ENCODE measurements around the gene SH2D1B. TPM values are rescaled to one million over a fixed set of nuclear protein-coding genes. Genes with fewer than 3 reads are reported as not detected.
"Not testable (repeated sequence)": the region's sequence is repeated elsewhere in the genome, so short reads cannot be mapped to it uniquely, and the experiment has no call there.

The SH2D1B gene
- total RNA-seq, 2 donors from 2014 or later: 0.32 TPM; not detected in 1

DNA sequence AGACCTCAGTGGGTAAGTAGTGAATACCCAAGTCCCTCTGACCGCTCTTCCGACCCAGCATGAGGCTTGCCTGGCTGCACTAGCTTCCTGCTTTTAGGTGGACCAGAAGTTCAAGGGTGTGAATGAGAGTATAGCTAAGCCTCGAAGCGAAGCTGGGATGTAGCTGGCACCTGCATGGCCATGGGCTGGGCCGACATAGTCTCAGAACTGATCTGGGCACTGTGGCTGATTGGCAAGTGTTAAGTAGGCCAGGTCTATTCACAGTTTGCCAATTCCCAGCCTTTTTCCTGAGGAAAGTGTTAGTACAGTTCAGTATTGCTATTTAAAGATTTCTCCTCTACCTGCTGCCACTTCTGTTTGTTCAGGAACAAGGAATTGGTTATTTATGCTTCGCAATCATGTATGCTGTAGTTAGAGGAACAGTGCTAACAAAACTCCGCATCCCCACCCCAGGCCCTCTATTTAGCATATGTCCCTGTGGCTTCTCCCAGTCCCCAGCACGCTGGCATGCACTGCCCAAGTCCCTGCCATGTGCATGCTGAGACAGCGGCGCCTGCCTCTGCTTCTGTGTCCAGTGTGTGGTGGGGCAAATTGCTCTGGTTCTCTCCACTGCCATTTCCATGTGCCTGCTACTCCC, 51.6 kb downstream of the SH2D1B start:
- Mint-ChIP-seq H3K4me3 (no peak overlapping the region), H3K27me3 (ENCODE audit: low read depth) (no peaks in the 10 kb centered on the region), H3K9me3 (no peaks in the 10 kb centered on the region), H3K36me3 (ENCODE audit: insufficient read depth in 2 of 2) (no peaks in the 10 kb centered on the region), H3K27ac (no peak overlapping the region), H3K4me1 (ENCODE audit: low read depth) (no peaks in the 10 kb centered on the region)
- ATAC-seq (replicated peaks in 1 of 2) (no peak), DNase-seq (no peak)

DNA sequence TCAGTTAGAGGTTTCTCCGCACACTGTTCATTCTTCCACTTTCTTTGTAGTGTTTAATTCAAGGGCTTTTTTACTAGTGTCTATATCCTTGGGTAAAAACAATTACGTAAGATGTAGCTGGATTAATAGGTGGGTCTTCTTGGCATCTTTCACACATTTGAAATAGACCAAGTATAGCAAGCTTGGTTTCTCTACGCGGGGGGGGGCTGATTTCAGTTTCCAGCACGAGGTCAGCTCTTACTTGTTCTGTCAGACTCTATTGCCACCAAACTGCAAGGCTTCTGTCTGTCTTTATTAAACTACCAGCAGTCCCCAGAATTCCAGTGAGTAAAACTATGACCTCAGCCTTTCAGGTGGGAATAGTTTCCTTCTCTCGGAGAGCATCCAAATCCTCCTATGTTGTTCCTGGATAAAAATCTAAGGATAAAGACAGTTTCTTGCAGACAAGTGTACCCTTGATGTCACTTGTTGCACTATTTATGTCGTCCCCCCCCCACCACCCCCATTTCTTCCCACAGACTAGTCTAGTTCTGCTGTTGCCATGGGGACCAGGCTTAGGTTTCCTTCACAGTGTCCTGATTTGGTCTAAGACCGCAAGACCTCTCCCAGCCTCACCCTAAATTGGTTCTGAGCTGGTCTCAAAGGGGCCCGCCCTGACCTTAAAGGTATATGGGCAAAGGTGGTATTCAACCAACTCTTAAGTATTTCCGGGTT, 52.3 kb downstream of the SH2D1B start:
- H3K4me1 Mint-ChIP-seq (ENCODE audit: low read depth): no peaks in the 10 kb centered on the region
- no peaks in the 10 kb centered on the region for H3K9me3 Mint-ChIP-seq
- ATAC-seq (replicated peaks in 1 of 2) (no peak), DNase-seq (no peak)
- no peaks in the 10 kb centered on the region for H3K36me3 Mint-ChIP-seq (ENCODE audit: insufficient read depth in 2 of 2)
- H3K4me3 Mint-ChIP-seq: no peak overlapping the region
- H3K27me3 Mint-ChIP-seq (ENCODE audit: low read depth): no peaks in the 10 kb centered on the region
- no peak overlapping the region for H3K27ac Mint-ChIP-seq

DNA sequence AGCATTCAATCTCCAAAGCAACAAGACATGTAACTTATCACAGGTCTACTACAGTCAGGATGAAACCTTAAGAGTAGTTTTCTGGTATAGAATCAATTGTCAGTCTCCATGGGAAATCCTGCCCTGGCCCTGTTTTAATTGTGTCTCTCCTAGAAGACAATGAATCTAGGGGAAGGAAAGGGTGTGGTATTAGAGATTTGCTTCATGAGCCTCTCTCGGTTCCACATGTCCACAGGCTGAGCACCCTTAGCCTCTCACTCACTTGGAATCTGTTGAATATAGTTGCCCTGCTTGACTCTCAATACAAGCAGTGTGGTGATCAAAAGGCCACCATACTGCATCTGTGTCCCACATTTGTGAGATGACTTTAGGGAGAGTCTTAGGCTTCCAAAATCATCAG, 53.0 kb downstream of the SH2D1B start:
- ATAC-seq (replicated peaks in 1 of 2) (no peak), DNase-seq (no peak)
- Mint-ChIP-seq H3K27me3 (ENCODE audit: low read depth) (no peaks in the 10 kb centered on the region), H3K27ac (no peak overlapping the region), H3K4me1 (ENCODE audit: low read depth) (no peaks in the 10 kb centered on the region), H3K36me3 (ENCODE audit: insufficient read depth in 2 of 2) (no peaks in the 10 kb centered on the region), H3K4me3 (no peak overlapping the region), H3K9me3 (no peaks in the 10 kb centered on the region)

DNA sequence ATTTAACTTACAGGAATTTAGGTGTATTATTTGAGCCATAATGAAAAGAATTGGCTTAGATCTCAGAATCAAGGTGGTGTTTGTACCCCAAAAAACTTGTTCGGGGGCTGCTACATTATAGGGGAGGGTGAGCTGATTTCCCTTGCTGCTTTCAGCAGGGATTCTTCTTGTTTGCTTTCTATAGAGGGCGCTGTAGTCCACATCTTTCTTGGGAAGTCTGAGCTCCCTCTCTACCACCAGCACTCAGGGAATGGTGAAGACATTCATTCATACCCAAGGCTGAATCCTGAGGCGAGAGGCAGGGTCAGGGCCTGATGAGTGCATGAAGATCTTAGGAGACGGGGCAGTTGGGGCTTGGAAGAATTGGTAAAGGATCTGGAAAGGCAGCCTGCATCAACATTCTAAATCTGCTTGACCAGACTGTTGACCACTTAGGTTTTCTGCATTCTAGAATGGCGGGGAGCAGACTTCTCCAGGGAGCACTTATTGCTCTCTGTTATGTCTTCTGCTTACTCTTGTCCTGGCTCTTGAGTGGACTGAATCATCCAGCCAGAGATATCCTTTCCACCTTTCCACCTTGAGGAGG, 54.2 kb downstream of the SH2D1B start:
- no peak overlapping the region for H3K27ac Mint-ChIP-seq
- peak in 1 of 2 donors; percentile 6 for DNase-seq

DNA sequence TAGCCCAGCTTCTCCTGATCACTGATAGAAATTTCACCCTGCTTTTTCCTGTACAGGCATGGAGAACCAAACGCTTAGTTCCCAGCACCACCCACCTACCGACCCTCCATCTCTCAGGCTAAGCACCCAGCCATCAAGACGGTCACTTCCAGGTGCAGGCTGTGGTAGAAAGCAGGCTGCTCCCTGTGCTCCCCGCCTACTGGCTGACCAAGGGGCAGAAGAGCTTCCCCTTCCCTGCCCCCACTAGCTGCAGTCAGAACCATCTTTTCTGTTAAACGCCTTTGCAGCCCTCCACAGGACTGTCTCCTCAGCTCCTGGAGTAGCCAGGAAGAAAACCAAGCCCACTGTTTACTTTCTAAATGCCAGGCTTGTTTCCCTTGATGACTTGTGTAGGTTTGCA, 58.2 kb downstream of the SH2D1B start:
- Mint-ChIP-seq H3K27me3 (ENCODE audit: low read depth) (no peaks in the 10 kb centered on the region), H3K4me3 (no peak overlapping the region), H3K27ac (no peak overlapping the region), H3K36me3 (ENCODE audit: insufficient read depth in 2 of 2) (no peaks in the 10 kb centered on the region), H3K9me3 (no peaks in the 10 kb centered on the region), H3K4me1 (ENCODE audit: low read depth) (no peaks in the 10 kb centered on the region)
- DNase-seq: no peak
- ATAC-seq (replicated peaks in 1 of 2): no peak

More for the DNA sequence above, 54.2 kb downstream of the SH2D1B start:
- no peaks in the 10 kb centered on the region for H3K27me3 Mint-ChIP-seq (ENCODE audit: low read depth)
- no peaks in the 10 kb centered on the region for H3K9me3 Mint-ChIP-seq
- no peaks in the 10 kb centered on the region for H3K4me1 Mint-ChIP-seq (ENCODE audit: low read depth)
- no peaks in the 10 kb centered on the region for H3K36me3 Mint-ChIP-seq (ENCODE audit: insufficient read depth in 2 of 2)
- H3K4me3 Mint-ChIP-seq: no peak overlapping the region
- ATAC-seq (replicated peaks in 1 of 2): no peak

DNA sequence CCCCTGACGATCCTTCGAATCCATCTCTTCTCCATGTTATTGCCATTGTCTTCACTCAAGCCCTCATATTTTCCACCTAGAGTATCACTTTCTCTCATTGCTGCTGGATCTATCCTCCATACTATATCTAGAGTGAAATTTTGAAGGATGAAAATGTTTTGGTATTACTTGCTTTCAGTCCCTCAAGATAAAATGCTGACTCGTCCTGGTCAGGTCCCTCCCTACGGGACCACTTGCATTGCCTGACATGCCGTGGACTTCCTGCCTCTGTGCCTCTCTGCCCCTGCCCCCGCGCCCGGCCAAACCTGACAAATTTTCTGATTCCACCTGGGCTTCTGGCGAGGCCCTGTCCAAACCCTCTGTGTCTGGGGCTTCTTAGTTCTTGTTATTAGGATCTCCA, 58.9 kb downstream of the SH2D1B start:
- H3K36me3 Mint-ChIP-seq (ENCODE audit: insufficient read depth in 2 of 2): no peaks in the 10 kb centered on the region
- no peaks in the 10 kb centered on the region for H3K4me1 Mint-ChIP-seq (ENCODE audit: low read depth)
- ATAC-seq (replicated peaks in 1 of 2): no peak
- no peak overlapping the region for H3K4me3 Mint-ChIP-seq
- no peak overlapping the region for H3K27ac Mint-ChIP-seq
- H3K9me3 Mint-ChIP-seq: no peaks in the 10 kb centered on the region
- H3K27me3 Mint-ChIP-seq (ENCODE audit: low read depth): no peaks in the 10 kb centered on the region
- DNase-seq: no peak

DNA sequence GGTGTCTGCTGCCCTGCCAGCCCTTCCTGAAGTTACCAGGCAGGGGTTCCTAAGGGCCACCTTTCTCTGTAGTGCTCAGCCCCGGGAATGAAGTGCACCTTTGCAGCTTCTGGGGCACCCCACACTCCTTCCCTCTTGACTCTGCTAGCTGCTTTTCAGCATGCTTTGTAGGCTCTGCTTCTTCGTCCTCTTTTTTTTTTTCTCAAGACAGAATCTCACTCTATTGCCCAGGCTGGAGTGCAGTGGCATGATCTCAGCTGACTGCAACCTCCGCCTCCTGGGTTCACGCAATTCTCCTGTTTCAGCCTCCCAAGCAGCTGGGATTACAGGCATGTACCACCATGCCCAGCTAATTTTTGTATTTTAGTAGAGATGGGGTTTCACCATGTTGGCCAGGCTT, 60.1 kb downstream of the SH2D1B start:
- not testable (repeated sequence) for DNase-seq; H3K9me3 Mint-ChIP-seq; ATAC-seq (replicated peaks in 1 of 2); H3K4me1 Mint-ChIP-seq (ENCODE audit: low read depth); H3K36me3 Mint-ChIP-seq (ENCODE audit: insufficient read depth in 2 of 2); H3K27me3 Mint-ChIP-seq (ENCODE audit: low read depth); H3K27ac Mint-ChIP-seq; H3K4me3 Mint-ChIP-seq

DNA sequence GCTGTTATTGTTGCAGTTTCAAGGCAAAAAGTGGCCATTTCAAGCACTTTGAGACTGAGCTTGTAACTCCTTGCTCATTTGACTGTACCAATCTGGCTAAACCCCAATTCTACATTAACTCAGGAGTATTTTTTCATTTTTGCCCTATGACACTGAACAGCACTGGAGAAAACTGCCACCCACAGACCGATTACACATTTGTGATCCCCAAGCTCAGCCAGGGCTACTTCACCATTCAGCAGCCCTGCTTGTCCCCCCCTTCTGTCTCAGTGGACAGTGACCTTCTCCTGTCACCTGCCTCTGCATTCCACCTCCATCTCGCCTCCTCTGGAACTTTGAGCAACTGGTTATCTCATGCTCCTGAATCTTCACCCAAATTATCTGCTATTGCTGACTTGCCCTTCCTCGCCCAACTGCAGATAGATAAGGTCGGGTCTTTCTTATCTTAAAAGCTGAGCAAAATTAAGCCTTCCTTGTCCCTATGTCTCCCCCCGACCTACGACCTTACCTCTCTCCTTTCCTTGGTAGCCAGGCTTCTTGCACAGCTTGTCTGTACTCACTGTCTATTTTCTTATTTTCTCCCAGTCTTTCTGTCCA, 60.6 kb downstream of the SH2D1B start:
- Mint-ChIP-seq H3K27me3 (ENCODE audit: low read depth) (no peaks in the 10 kb centered on the region), H3K4me1 (ENCODE audit: low read depth) (no peaks in the 10 kb centered on the region), H3K9me3 (no peaks in the 10 kb centered on the region), H3K36me3 (ENCODE audit: insufficient read depth in 2 of 2) (no peaks in the 10 kb centered on the region), H3K4me3 (no peak overlapping the region), H3K27ac (no peak overlapping the region)
- no peak for DNase-seq
- no peak for ATAC-seq (replicated peaks in 1 of 2)

DNA sequence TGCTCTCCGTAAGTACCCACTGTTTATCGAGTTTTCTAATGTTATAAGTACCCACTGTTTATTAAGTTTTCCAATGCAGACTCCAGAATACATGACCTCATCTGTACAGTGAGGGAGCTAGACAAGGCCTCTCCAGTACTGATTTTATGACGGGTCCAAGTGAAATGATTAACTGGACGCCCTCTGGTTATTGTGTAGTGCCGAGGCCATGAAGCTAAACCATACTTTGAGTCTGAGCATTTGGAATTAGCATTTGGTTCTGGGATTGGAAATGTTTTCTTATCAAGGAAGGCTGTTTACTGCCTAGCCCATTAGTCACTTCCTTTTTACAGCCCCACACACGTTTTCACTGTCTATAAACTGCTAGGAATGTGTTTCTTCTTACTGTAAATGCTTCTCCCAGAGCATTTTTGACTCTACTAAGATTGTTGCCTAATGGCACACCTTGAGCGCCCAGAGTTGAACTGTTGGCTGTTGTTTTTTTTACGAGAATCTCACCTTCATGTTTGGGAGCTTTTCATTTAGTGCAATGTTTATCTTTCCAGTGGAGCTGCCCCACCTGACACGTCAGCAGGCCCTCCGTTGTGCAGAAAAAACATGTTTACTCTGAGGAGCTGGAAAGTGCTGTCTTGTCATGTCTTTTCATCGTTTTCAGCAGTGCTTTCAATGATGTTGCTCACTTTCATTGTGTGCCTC, 62.2 kb downstream of the SH2D1B start:
- H3K27ac Mint-ChIP-seq: no peak overlapping the region
- H3K4me1 Mint-ChIP-seq (ENCODE audit: low read depth): no peaks in the 10 kb centered on the region
- H3K9me3 Mint-ChIP-seq: no peaks in the 10 kb centered on the region
- peaks cover 6% of the 10 kb centered on the region for H3K27me3 Mint-ChIP-seq (ENCODE audit: low read depth)
- no peak overlapping the region for H3K4me3 Mint-ChIP-seq
- H3K36me3 Mint-ChIP-seq (ENCODE audit: insufficient read depth in 2 of 2): no peaks in the 10 kb centered on the region
- ATAC-seq (replicated peaks in 1 of 2): no peak
- no peak for DNase-seq

DNA sequence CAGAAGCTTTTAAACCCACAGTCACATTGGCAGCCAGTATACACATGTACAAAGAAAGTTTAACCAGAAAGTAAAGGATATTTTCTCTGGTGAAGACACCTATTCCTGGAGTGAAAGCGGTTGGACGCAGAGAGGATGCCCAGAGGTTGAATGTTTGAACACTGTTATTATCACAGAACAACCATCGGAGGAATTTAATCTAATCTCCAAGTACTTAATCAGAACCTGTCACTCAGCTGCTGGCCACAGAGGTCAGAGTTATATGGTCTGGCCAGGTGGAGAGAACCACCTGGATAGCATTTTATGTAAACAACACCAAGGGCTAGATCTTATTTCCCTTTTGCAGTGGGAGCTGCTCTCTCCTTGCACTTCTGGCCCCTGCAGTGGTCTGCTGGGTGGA, 64.7 kb downstream of the SH2D1B start:
- Mint-ChIP-seq H3K27ac (no peak overlapping the region), H3K36me3 (ENCODE audit: insufficient read depth in 2 of 2) (no peaks in the 10 kb centered on the region), H3K9me3 (no peaks in the 10 kb centered on the region), H3K27me3 (ENCODE audit: low read depth) (peaks cover 6% of the 10 kb centered on the region), H3K4me1 (ENCODE audit: low read depth) (no peaks in the 10 kb centered on the region), H3K4me3 (no peak overlapping the region)
- no peak for DNase-seq
- no peak for ATAC-seq (replicated peaks in 1 of 2)

Other genes starting within 250 kb of the SH2D1B start
- gene SPATA46, start 35.3 kb downstream of the SH2D1B start, total RNA-seq: not detected
- gene C1orf226, start 30.4 kb downstream of the SH2D1B start, total RNA-seq: under 1 TPM; 0.19 to 0.26 TPM
- 10 to 100 TPM; 54.0 TPM for gene UHMK1, start 85.7 kb upstream of the SH2D1B start, total RNA-seq
- gene UAP1, start 149.6 kb upstream of the SH2D1B start, total RNA-seq: 10 to 100 TPM; 21.0 to 22.7 TPM
- under 1 TPM; 0.17 to 0.25 TPM for gene DDR2, start 220.3 kb upstream of the SH2D1B start, total RNA-seq